Urothelium cell line (cell line): Measurements from ENCODE around the gene ASH1L.
"Not testable (repeated sequence)": the region's sequence is repeated elsewhere in the genome, so short reads cannot be mapped to it uniquely, and the experiment has no call there.

Experiments used
- DNase-seq: peaks from one replicate; pipeline ENCODE4 v3.0.0; 2011; ENCODE audit warnings: low spot score, mixed read lengths
- FAIRE-seq: peaks from 2 replicates; lab custom pipeline; 2011; peaks lifted over from hg19 to GRCh38; lab: Jason Lieb, UNC

The ASH1L gene

GRCh38 chr1:155457266-155457665 lies 105.3 kb downstream of the ASH1L start:
- FAIRE-seq (no peak), DNase-seq (no peak)

DNA sequence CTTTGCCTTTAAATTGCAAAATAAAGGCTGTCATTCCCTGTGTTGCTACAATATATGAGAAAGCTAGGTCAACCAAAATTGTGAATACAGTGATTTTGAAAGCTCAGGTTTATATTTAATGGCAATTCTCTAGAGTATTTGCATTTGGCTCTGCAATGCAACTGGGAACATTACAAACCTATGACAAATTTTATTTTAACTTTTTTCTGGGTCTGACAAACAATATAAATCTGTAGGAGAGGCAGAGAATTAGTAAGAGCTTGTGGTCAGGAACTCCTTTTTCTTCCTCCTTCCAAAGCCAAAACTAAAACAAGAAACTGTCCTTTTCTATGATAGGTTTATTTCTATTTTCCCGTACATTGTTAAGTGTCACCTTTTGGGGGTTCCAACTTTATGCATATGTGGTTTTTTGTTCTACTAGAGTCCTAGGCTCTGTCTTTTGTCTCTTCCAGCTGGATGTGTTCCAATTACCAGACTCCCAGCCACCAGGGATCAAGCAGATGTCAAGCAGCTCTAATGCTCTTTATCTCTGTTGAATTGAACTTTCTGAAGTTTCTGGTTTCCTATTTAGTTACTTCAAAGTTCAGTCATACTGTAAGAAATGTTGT lies 106.9 kb downstream of the ASH1L start:
- DNase-seq: no peak
- no peak for FAIRE-seq

DNA sequence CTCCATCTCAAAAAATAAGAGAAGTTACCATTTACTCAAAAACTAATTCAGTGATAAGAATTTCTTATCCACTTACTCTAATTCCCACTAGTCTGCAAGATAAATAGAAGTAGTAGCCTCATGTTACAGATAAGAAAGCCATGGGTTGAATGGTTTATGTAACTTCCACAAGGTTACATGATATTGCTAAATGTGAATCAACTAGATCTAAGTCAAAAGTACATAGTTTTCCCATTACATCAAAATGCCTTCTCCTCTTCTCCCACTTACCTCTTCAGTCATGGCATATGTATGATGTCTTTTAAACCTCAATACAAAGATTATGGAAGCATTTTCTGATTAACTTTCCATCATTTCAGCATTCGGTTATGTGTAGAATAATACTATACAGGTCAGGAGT lies 108.5 kb downstream of the ASH1L start:
- FAIRE-seq (no peak), DNase-seq (no peak)

- no peak for FAIRE-seq
- no peak for DNase-seq
Measured at GRCh38 chr1:155453141-155453540, 109.5 kb downstream of the ASH1L start.

DNA sequence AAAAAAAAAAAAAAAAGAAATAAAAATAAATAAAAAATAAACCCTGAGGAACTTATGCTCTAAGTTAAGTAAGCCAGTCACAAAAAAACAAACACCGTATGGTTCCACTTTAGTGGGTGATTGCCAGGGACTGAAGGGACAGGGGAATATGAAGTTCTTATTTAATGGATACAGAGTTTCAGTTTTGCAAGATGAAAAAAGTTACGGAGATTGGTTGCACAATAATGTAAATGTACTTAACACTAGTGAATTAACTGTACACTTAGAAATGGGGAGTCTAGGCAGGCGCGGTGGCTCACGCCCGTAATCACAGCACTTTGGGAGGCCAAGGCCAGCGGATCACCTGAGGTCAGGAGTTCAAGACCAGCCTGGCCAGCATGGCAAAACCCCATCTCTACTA lies 111.4 kb downstream of the ASH1L start:
- FAIRE-seq (no peak), DNase-seq (no peak)

- not testable (repeated sequence) for DNase-seq, FAIRE-seq
Measured at GRCh38 chr1:155442431-155442830, 120.2 kb downstream of the ASH1L start.

DNA sequence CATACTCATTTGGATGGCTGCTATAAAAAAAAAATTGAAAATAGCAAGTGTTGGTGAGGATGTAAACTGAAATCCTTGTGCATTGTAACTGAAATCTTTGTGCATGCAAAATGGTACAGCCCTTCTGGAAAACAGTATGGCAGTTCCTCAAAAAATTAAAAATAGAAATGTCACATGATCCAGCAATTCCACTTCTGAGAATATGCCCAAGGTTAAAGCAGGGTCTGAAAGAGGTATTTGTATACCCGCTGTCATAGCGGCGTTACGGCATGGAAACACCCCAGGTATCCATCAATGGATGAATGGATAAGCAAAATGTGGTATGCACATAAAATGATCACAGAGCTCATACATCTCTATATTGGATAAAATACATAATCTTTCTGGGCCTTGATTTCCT lies 125.2 kb downstream of the ASH1L start:
- DNase-seq (no peak), FAIRE-seq (no peak)

DNA sequence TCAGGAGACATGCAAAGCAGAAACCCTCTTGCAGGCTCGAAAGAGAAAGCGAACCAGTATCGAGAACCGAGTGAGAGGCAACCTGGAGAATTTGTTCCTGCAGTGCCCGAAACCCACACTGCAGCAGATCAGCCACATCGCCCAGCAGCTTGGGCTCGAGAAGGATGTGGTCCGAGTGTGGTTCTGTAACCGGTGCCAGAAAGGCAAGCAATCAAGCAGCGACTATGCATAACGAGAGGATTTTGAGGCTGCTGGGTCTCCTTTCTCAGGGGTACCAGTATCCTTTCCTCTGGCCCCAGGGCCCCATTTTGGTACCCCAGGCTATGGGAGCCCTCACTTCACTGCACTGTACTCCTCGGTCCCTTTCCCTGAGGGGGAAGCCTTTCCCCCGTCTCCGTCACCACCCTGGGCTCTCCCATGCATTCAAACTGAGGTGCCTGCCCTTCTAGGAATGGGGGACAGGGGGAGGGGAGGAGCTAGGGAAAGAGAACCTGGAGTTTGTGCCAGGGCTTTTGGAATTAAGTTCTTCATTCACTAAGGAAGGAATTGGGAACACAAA lies 128.7 kb downstream of the ASH1L start:
- FAIRE-seq, DNase-seq: not testable (repeated sequence)

DNA sequence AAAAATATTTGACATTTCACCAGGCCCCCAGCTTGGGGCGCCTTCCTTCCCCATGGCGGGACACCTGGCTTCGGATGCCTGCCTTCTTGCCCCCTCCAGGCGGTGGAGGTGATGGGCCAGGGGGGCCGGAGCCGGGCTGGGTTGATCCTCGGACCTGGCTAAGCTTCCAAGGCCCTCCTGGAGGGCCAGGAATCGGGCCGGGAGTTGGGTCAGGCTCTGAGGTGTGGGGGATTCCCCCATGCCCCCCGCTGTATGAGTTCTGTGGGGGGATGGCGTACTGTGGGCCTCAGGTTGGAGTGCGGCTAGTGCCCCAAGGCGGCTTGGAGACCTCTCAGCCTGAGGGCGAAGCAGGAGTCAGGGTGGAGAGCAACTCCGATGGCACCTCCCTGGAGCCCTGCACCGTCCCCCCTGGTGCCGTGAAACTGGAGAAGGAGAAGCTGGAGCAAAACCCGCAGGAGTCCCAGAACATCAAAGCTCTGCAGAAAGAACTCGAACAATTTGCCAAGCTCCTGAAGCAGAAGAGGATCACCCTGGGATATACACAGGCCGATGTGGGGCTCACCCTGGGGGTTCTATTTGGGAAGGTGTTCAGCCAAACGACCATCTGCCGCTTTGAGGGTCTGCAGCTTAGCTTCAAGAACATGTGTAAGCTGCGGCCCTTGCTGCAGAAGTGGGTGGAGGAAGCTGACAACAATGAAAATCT lies 129.3 kb downstream of the ASH1L start:
- DNase-seq, FAIRE-seq: not testable (repeated sequence)

- DNase-seq (no peak), FAIRE-seq (no peak)
Measured at GRCh38 chr1:155424091-155424490, 138.5 kb downstream of the ASH1L start.

DNA sequence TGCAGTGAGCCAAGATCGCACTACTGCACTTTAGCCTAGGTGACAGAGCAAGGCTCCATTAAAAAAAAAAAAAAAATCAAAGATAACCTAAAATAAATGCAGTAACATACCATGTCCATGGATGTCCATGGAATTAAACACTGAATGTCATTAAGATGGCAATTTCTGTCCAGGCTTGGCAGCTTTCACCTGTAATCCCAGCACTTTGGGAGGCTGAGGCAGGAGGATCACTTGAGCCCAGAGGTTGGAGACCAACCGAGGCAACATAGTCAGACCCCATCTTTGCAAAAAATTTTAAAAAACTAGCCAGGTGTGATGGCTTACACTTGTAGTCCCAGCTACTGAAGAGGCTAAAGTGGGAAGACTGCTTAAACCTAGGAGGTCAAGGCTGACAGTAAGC lies 141.8 kb downstream of the ASH1L start:
- no peak for DNase-seq
- no peak for FAIRE-seq

GRCh38 chr1:155411840-155412239 lies 150.8 kb downstream of the ASH1L start:
- not testable (repeated sequence) for FAIRE-seq

GRCh38 chr1:155410931-155411330 lies 151.7 kb downstream of the ASH1L start:
- DNase-seq (no peak), FAIRE-seq (no peak)

More at GRCh38 chr1:155411840-155412239, 150.8 kb downstream of the ASH1L start:
- not testable (repeated sequence) for DNase-seq

- FAIRE-seq (no peak), DNase-seq (no peak)
Measured at GRCh38 chr1:155396874-155397476, 165.6 kb downstream of the ASH1L start.

GRCh38 chr1:155392898-155393411 lies 169.6 kb downstream of the ASH1L start:
- no peak for FAIRE-seq
- no peak for DNase-seq

GRCh38 chr1:155389826-155390225 lies 172.8 kb downstream of the ASH1L start:
- DNase-seq: no peak
- no peak for FAIRE-seq

DNA sequence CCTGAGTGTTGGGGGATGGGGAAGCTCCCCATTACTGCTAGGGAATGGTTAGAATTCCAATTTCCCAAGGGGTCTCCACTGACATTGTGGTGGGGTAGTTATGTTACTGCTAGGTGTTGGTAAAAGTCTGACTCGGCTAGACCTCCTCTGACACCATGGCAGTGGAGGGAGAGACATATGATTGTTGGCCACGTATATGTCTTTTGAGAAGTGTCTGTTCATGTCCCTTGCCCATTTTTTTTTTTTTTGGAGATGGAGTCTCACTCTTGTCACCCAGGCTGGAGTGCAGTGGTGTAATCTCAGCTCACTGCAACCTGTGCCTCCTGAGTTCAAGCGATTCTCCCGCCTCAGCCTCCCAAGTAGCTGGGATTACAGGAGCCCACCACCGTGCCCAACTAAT lies 176.8 kb downstream of the ASH1L start:
- not testable (repeated sequence) for DNase-seq, FAIRE-seq

DNA sequence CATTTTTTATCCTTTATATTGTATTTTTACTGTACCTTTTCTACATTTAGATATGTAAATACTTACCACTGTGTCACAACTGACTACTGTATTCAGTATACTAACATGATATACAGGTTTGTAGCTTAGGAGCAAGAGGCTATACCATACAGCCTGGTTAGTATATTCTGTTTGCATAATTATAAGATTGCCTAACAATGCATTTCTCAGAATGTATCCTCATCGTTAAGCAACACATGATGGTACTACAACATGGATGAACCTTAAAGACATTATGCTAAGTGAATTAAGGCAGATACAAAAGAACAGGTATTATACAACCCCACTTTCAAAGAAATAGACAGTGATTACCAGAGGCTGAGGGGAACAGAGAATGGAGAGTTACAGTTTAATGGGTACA lies 179.2 kb downstream of the ASH1L start:
- FAIRE-seq: no peak
- DNase-seq: no peak

DNA sequence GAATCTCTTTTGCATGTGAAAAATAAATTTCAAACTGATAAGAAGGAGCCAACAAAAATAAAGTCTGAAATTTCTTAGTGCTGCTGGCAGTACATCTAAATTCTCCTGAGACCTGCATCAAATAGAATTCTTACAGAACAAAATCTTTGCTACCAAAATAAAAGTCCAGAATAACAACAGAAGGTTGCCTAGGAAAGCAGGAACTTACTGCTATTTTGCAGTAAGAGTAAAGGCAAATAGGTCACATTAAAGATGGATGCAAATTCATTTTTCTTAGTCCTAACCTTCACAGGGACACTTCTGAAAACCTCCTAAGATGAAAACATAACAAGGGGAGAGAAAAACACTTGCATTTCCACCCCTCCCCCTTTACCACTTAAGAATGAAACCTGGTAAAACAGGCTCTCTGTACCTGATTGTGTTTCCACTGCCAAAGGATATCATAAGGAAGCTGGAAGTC lies 182.9 kb downstream of the ASH1L start:
- no peak for DNase-seq
- no peak for FAIRE-seq

DNA sequence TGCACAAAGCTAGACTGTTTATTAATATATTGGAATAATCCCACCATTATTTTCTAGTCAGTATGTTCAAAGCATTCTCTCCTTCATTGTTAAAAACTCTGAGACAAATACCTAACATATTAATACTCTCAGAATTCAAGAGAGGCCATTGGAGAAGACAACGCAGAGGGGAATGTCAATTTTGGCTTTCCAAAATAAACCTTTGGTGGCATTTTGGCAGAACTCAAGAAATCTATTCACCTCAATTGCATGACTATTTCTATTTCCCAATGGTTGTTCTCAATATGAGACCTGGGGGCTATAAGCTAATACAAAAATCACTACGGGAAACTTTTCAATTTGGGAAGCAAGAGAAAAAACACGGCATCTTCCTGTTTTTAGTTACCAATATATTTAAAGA lies 183.4 kb downstream of the ASH1L start:
- FAIRE-seq (no peak), DNase-seq (no peak)

DNA sequence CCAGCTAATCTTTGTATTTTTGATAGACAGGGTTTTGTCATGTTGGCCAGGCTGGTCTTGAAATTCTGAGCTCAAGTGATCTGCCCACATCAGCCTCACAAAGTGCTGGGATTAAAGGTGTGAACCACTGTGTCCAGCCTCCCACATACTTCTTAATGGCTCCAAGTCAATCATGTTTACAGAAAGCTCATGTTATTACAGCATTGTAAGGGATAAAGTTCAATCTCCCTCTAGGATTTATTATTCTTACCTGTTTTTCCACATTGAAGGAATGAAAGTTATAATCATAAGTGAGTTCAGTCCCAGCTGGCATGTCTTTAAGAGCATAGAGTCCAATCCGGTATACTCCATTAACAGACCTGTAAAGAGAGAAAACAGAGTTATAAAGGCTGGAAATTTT lies 202.6 kb downstream of the ASH1L start:
- DNase-seq: no peak
- FAIRE-seq: no peak
